Left renal pelvis (tissue), 4 donors: ENCODE measurements around the gene JPH2. TPM values are rescaled to one million over a fixed set of nuclear protein-coding genes. Genes with fewer than 3 reads are reported as not detected.
A peak's percentile ranks its signal among the peaks of the same experiment; 100 is the strongest.

ENCODE experiments used
- DNase-seq, 4 donors: peaks; one replicate each; pipeline ENCODE4 v3.0.0-alpha.2; 2013; ENCODE audit warnings: low read depth in 4 of 4, low spot score in 3 of 4
- polyA plus RNA-seq, 4 donors: library from polyadenylated mRNA; unstranded; fragments of 120-200 nt; gene quantifications; one replicate each; pipeline ENCODE4 v1.2.1, GENCODE V29; 2013; ENCODE audit not compliant: insufficient read length in 4 of 4

Gene JPH2
- polyA plus RNA-seq, 4 donors, result 0.98 to 1.8 (median 1.3) TPM

- no peak for DNase-seq
Measured at GRCh38 chr20:44188752-44189151, 1.8 kb upstream of the JPH2 start.

GRCh38 chr20:44187772-44188709 is 1.1 kb upstream of the JPH2 start:
- DNase-seq, result no peak

- DNase-seq, result no peak
Measured at GRCh38 chr20:44186674-44187053, 324 bp downstream of the JPH2 start.

- DNase-seq, result no peak
Measured at GRCh38 chr20:44186201-44186600, 787 bp downstream of the JPH2 start.

GRCh38 chr20:44185574-44185973 is 1.4 kb downstream of the JPH2 start:
- DNase-seq, result no peak

- DNase-seq, result no peak
Measured at GRCh38 chr20:44183282-44183681, 3.7 kb downstream of the JPH2 start.

- no peak for DNase-seq
Measured at GRCh38 chr20:44182863-44183262, 4.1 kb downstream of the JPH2 start.

GRCh38 chr20:44182135-44182765 is 4.7 kb downstream of the JPH2 start:
- DNase-seq, result no peak

GRCh38 chr20:44181611-44182010 is 5.4 kb downstream of the JPH2 start:
- DNase-seq, result no peak

- DNase-seq, result peak in 1 of 4 donors; percentile 3
Measured at GRCh38 chr20:44180814-44181213, 6.2 kb downstream of the JPH2 start.

GRCh38 chr20:44176833-44177534 is 10.0 kb downstream of the JPH2 start:
- DNase-seq, result no peak

- no peak for DNase-seq
Measured at GRCh38 chr20:44174996-44175765, 11.8 kb downstream of the JPH2 start.

GRCh38 chr20:44173846-44174245 is 13.1 kb downstream of the JPH2 start:
- no peak for DNase-seq

GRCh38 chr20:44173116-44173515 is 13.9 kb downstream of the JPH2 start:
- DNase-seq, result no peak

- DNase-seq, result no peak
Measured at GRCh38 chr20:44172572-44172950, 14.4 kb downstream of the JPH2 start.

- no peak for DNase-seq
Measured at GRCh38 chr20:44171775-44172571, 15.0 kb downstream of the JPH2 start.

GRCh38 chr20:44170816-44171410 is 16.1 kb downstream of the JPH2 start:
- DNase-seq, result no peak

GRCh38 chr20:44167736-44168135 is 19.3 kb downstream of the JPH2 start:
- DNase-seq, result no peak

- no peak for DNase-seq
Measured at GRCh38 chr20:44166477-44166876, 20.5 kb downstream of the JPH2 start.
